ENCODE measurements around the gene NCKAP5.

The NCKAP5 gene

GRCh38 chr2:133497270-133497893 lies 70.9 kb downstream of the NCKAP5 start:
- H3K27me3 ChIP-seq (replicated peaks; ENCODE audit: control insufficient read depth, insufficient read depth, low read length), result no peaks in the 10 kb centered on the region
- DNase-seq (ENCODE audit: extremely low read depth, insufficient read length), result no peak
- TF ChIP-seq CTCF (IDR thresholded peaks at IDR 0.05; ENCODE audit: insufficient read depth, low read length, poor library complexity, severe bottlenecking), result no peak
- no peak overlapping the region for H3K4me3 ChIP-seq (replicated peaks; ENCODE audit: low read depth, low read length)
- H3K36me3 ChIP-seq (ENCODE audit: control insufficient read depth, insufficient read depth, low read length), result no peaks in the 10 kb centered on the region

GRCh38 chr2:133496501-133497269 lies 71.6 kb downstream of the NCKAP5 start:
- H3K36me3 ChIP-seq (ENCODE audit: control insufficient read depth, insufficient read depth, low read length), result no peaks in the 10 kb centered on the region
- no peaks in the 10 kb centered on the region for H3K27me3 ChIP-seq (replicated peaks; ENCODE audit: control insufficient read depth, insufficient read depth, low read length)
- H3K4me3 ChIP-seq (replicated peaks; ENCODE audit: low read depth, low read length), result no peak overlapping the region
- no peak for DNase-seq (ENCODE audit: extremely low read depth, insufficient read length)
- TF ChIP-seq CTCF (IDR thresholded peaks at IDR 0.05; ENCODE audit: insufficient read depth, low read length, poor library complexity, severe bottlenecking), result no peak

- no peak for DNase-seq (ENCODE audit: extremely low read depth, insufficient read length)
- no peak for TF ChIP-seq CTCF (IDR thresholded peaks at IDR 0.05; ENCODE audit: insufficient read depth, low read length, poor library complexity, severe bottlenecking)
- Histone ChIP-seq H3K27me3 (replicated peaks; ENCODE audit: control insufficient read depth, insufficient read depth, low read length) (no peaks in the 10 kb centered on the region; the same call in none of the 2 replicates), H3K36me3 (ENCODE audit: control insufficient read depth, insufficient read depth, low read length) (no peaks in the 10 kb centered on the region), H3K4me3 (replicated peaks; ENCODE audit: low read depth, low read length) (no peak overlapping the region)
These were observed 73.0 kb downstream of the NCKAP5 start for GRCh38 chr2:133495226-133495625.

- Histone ChIP-seq H3K27me3 (replicated peaks; ENCODE audit: control insufficient read depth, insufficient read depth, low read length) (no peaks in the 10 kb centered on the region; the same call in none of the 2 replicates), H3K4me3 (replicated peaks; ENCODE audit: low read depth, low read length) (no peak overlapping the region), H3K36me3 (ENCODE audit: control insufficient read depth, insufficient read depth, low read length) (no peaks in the 10 kb centered on the region)
- no peak for TF ChIP-seq CTCF (IDR thresholded peaks at IDR 0.05; ENCODE audit: insufficient read depth, low read length, poor library complexity, severe bottlenecking)
- no peak for DNase-seq (ENCODE audit: extremely low read depth, insufficient read length)
These were observed 75.4 kb downstream of the NCKAP5 start for GRCh38 chr2:133492719-133493380.

DNA sequence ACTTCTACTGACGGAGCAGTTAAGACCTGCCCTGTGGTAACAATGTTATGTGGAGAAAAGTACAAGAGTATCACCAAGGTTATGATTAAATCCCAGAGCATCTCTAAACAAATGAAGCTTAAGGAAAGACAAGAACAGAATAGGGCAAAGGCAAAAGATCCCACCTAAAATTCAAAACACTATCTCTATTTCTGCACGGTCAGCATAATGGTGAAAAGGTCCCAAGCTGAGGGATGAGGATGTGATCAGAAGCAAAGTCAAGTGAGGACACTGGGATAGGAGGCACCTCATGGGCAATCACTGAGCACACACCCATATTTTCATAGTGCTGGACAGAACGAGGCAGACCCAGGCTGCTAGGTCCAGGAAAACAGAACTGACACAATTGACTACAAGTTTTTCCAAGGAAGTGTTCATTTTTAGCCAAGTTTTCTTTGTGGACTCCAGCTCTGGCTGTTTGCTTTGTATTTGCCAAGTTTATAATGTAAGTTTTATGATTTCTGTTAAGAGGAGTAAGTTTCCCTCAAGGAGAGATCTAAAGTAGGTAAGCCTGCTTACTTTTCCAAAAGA lies 77.8 kb downstream of the NCKAP5 start:
- H3K36me3 ChIP-seq (ENCODE audit: control insufficient read depth, insufficient read depth, low read length), result no peaks in the 10 kb centered on the region
- TF ChIP-seq CTCF (IDR thresholded peaks at IDR 0.05; ENCODE audit: insufficient read depth, low read length, poor library complexity, severe bottlenecking), result no peak
- DNase-seq (ENCODE audit: extremely low read depth, insufficient read length), result no peak
- H3K4me3 ChIP-seq (replicated peaks; ENCODE audit: low read depth, low read length), result no peak overlapping the region
- H3K27me3 ChIP-seq (replicated peaks; ENCODE audit: control insufficient read depth, insufficient read depth, low read length), result no peaks in the 10 kb centered on the region; the same call in none of the 2 replicates

Data from GM06990 (cell line).